ENCODE measurements around the gene GPR84.

GPR84 gene

GRCh38 chr12:54390668-54391551 is 26.6 kb upstream of the GPR84 start:
- DNase-seq, result peak; percentile 57

GRCh38 chr12:54390176-54390667 is 25.9 kb upstream of the GPR84 start:
- no peak for DNase-seq

GRCh38 chr12:54389607-54390175 is 25.4 kb upstream of the GPR84 start:
- DNase-seq, result no peak

- DNase-seq, result no peak
Observed at GRCh38 chr12:54389134-54389508, 24.8 kb upstream of the GPR84 start.

GRCh38 chr12:54388237-54389133 is 24.2 kb upstream of the GPR84 start:
- no peak for DNase-seq

- no peak for DNase-seq
Observed at GRCh38 chr12:54387114-54387467, 22.8 kb upstream of the GPR84 start.

GRCh38 chr12:54386403-54387113 is 22.3 kb upstream of the GPR84 start:
- no peak for DNase-seq

- no peak for DNase-seq
Observed at GRCh38 chr12:54385251-54385914, 21.1 kb upstream of the GPR84 start.

GRCh38 chr12:54384591-54385041 is 20.3 kb upstream of the GPR84 start, which contains the start of gene ZNF385A:
TSS of gene ZNF385A (minus strand) at chr12:54384733. CDS start at chr12:54384514, 219 bp downstream.
- no peak for DNase-seq

GRCh38 chr12:54383041-54383609 is 18.8 kb upstream of the GPR84 start:
- no peak for DNase-seq

- no peak for DNase-seq
Observed at GRCh38 chr12:54381136-54381535, 16.9 kb upstream of the GPR84 start.

- peak; percentile 58 for DNase-seq
Observed at GRCh38 chr12:54379398-54380201, 15.3 kb upstream of the GPR84 start.

GRCh38 chr12:54378796-54379397 is 14.6 kb upstream of the GPR84 start:
- no peak for DNase-seq

GRCh38 chr12:54377797-54378515 is 13.7 kb upstream of the GPR84 start:
- no peak for DNase-seq

GRCh38 chr12:54377007-54377406 is 12.7 kb upstream of the GPR84 start:
- DNase-seq, result no peak

GRCh38 chr12:54376596-54376995 is 12.3 kb upstream of the GPR84 start:
- DNase-seq, result no peak

- DNase-seq, result no peak
Observed at GRCh38 chr12:54375259-54375579, 10.9 kb upstream of the GPR84 start.

GRCh38 chr12:54374562-54375258 is 10.4 kb upstream of the GPR84 start:
- DNase-seq, result no peak
